IMR-90 (cell line): ENCODE results near the gene STAP2.

Experiments used
- BHLHE40 ChIP-seq: fragments of 150-350 bp; IDR thresholded peaks from 2 replicates; pipeline ENCODE4 v1.6.1; 2016; ENCODE audit warnings: mild to moderate bottlenecking, low read depth, low read length
- CEBPB ChIP-seq: IDR thresholded peaks from 2 replicates; pipeline ENCODE4 v1.6.1; 2012; ENCODE audit warnings: low read depth, low read length, improper control_type of control experiment
- CHD1 ChIP-seq: IDR thresholded peaks from 2 replicates; pipeline ENCODE4 v1.6.1; 2012; ENCODE audit warnings: low read depth, low read length, improper control_type of control experiment
- MAFK ChIP-seq: IDR thresholded peaks from 2 replicates; pipeline ENCODE4 v1.6.1; 2012; ENCODE audit warnings: low read depth, low read length, improper control_type of control experiment
- MAZ ChIP-seq: IDR thresholded peaks from 2 replicates; pipeline ENCODE4 v1.6.1; 2012; ENCODE audit warnings: low read depth, mild to moderate bottlenecking, low read length, improper control_type of control experiment, moderate library complexity, borderline replicate concordance
- MXI1 ChIP-seq: IDR thresholded peaks from 2 replicates; pipeline ENCODE4 v1.6.1; 2012; ENCODE audit warnings: low read depth, mild to moderate bottlenecking, low read length, moderate library complexity, borderline replicate concordance
- POLR2A ChIP-seq: IDR thresholded peaks from 2 replicates; pipeline ENCODE4 v1.6.1; 2012; ENCODE audit warnings: mild to moderate bottlenecking, low read depth, low read length
- RAD21 ChIP-seq: IDR thresholded peaks from 2 replicates; pipeline ENCODE4 v1.6.1; 2012; ENCODE audit warnings: low read length, improper control_type of control experiment
- RCOR1 ChIP-seq: IDR thresholded peaks from 2 replicates; pipeline ENCODE4 v1.6.1; 2012; ENCODE audit warnings: mild to moderate bottlenecking, low read length, improper control_type of control experiment; ENCODE audit not compliant: insufficient replicate concordance
- RFX5 ChIP-seq: IDR thresholded peaks from 2 replicates; pipeline ENCODE4 v1.8.0; 2012; ENCODE audit warnings: low read depth, mild to moderate bottlenecking, low read length, moderate library complexity
- TF ChIP-seq, protein P1 (sequence below): conservative IDR thresholded peaks from 2 replicates; pipeline ENCODE4 v1.5.1; 2012; ENCODE audit warnings: mild to moderate bottlenecking, low read depth, low read length, improper control_type of control experiment
- TF ChIP-seq, protein P2 (sequence below): fragments of 150-350 bp; IDR thresholded peaks from 2 replicates; pipeline ENCODE4 v1.6.1; 2017; ENCODE audit warnings: mild to moderate bottlenecking, antibody characterized with exemption, low read length, low read depth

DNA sequence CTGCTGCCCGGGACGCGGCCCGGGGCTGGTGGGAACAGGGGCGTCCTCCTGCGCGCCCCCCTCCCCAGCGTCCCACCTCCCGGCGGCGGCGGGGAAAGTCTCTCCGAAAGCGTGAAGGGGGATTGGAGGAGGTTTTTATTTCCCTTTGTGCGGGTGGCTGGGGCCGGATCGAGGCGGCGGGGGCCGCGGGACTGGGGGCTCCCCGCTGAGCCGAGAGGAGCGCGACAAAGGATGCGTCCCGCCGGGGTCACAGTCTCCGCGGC is 59.4 kb downstream of the STAP2 start:
- TF ChIP-seq, protein P1, sequence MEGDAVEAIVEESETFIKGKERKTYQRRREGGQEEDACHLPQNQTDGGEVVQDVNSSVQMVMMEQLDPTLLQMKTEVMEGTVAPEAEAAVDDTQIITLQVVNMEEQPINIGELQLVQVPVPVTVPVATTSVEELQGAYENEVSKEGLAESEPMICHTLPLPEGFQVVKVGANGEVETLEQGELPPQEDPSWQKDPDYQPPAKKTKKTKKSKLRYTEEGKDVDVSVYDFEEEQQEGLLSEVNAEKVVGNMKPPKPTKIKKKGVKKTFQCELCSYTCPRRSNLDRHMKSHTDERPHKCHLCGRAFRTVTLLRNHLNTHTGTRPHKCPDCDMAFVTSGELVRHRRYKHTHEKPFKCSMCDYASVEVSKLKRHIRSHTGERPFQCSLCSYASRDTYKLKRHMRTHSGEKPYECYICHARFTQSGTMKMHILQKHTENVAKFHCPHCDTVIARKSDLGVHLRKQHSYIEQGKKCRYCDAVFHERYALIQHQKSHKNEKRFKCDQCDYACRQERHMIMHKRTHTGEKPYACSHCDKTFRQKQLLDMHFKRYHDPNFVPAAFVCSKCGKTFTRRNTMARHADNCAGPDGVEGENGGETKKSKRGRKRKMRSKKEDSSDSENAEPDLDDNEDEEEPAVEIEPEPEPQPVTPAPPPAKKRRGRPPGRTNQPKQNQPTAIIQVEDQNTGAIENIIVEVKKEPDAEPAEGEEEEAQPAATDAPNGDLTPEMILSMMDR, result no peak
- TF ChIP-seq MAZ (no peak), BHLHE40 (no peak), POLR2A (no peak), CHD1 (no peak), RAD21 (no peak), CEBPB (no peak), MAFK (no peak), MXI1 (no peak), RFX5 (no peak), RCOR1 (no peak)
- TF ChIP-seq, protein P2, sequence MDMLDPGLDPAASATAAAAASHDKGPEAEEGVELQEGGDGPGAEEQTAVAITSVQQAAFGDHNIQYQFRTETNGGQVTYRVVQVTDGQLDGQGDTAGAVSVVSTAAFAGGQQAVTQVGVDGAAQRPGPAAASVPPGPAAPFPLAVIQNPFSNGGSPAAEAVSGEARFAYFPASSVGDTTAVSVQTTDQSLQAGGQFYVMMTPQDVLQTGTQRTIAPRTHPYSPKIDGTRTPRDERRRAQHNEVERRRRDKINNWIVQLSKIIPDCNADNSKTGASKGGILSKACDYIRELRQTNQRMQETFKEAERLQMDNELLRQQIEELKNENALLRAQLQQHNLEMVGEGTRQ, result no peak
